Keratinocyte (primary cell): Measurements from ENCODE around the gene VWA7. TPM values are rescaled to one million over a fixed set of nuclear protein-coding genes. Genes with fewer than 3 reads are reported as not detected.
"Not testable (repeated sequence)": the region's sequence is repeated elsewhere in the genome, so short reads cannot be mapped to it uniquely, and the experiment has no call there.

Source experiments
- DNase-seq: peaks from one replicate; pipeline ENCODE4 v3.0.0-alpha.2; 2011; ENCODE audit warnings: low read depth, missing footprints, low spot score
- FAIRE-seq: peaks from 2 replicates; lab custom pipeline; 2011; peaks lifted over from hg19 to GRCh38; lab: Jason Lieb, UNC
- H2AFZ ChIP-seq: 2 replicates; pipeline ENCODE4 v1.6.0; 2012; ENCODE audit warnings: low read length, control low read depth, inconsistent platforms; ENCODE audit not compliant: control insufficient read depth
- H3K27ac ChIP-seq: 2 replicates; pipeline ENCODE4 v1.5.1; 2011; ENCODE audit warnings: low read length; ENCODE audit not compliant: control insufficient read depth, insufficient read depth
- H3K27me3 ChIP-seq: 3 replicates; pipeline ENCODE4 v1.6.0; 2011; ENCODE audit warnings: low read length; ENCODE audit not compliant: control insufficient read depth, insufficient read depth; ENCODE audit errors: extremely low read depth
- H3K36me3 ChIP-seq, 2 experiments: 2 replicates in 1 of 2; 3 replicates in 1 of 2; pipeline ENCODE4 v1.5.1; 2011; ENCODE audit warnings: low read length in 2 of 2, mild to moderate bottlenecking in 1 of 2; ENCODE audit not compliant: control insufficient read depth in 2 of 2, insufficient read depth in 2 of 2; ENCODE audit errors: extremely low read depth in 1 of 2
- H3K4me1 ChIP-seq: 3 replicates; pipeline ENCODE4 v1.5.1; 2011; ENCODE audit warnings: low read length; ENCODE audit not compliant: control insufficient read depth, insufficient read depth; ENCODE audit errors: extremely low read depth
- H3K4me2 ChIP-seq: 3 replicates; pipeline ENCODE4 v1.6.0; 2011; ENCODE audit warnings: low read depth, low read length; ENCODE audit not compliant: control insufficient read depth, insufficient read depth; ENCODE audit errors: extremely low read depth
- H3K4me3 ChIP-seq, 3 experiments: fragments of 200-600 bp in 1 of 3; sonication (generic) in 1 of 3; 2 replicates in 2 of 3; 3 replicates in 1 of 3; pipeline ENCODE4 v1.5.1; 2011 to 2016; ENCODE audit warnings: low read length in 3 of 3, mild to moderate bottlenecking in 3 of 3, control low read depth in 2 of 3, inconsistent platforms in 1 of 3, low read depth in 1 of 3, mixed read lengths in 1 of 3, mixed run types in 1 of 3, moderate library complexity in 1 of 3; ENCODE audit not compliant: control insufficient read depth in 2 of 3, insufficient read depth in 2 of 3; ENCODE audit errors: extremely low read depth in 1 of 3
- H3K79me2 ChIP-seq: 2 replicates; pipeline ENCODE4 v1.6.0; 2012; ENCODE audit warnings: low read length; ENCODE audit not compliant: control insufficient read depth, insufficient read depth
- H3K9ac ChIP-seq: 3 replicates; pipeline ENCODE4 v1.6.0; 2011; ENCODE audit warnings: low read length; ENCODE audit not compliant: control insufficient read depth, insufficient read depth; ENCODE audit errors: extremely low read depth
- H3K9me1 ChIP-seq: 3 replicates; pipeline ENCODE4 v1.6.0; 2011; ENCODE audit warnings: low read length; ENCODE audit not compliant: control insufficient read depth, insufficient read depth; ENCODE audit errors: extremely low read depth
- H3K9me3 ChIP-seq: 2 replicates; pipeline ENCODE4 v1.5.1; 2012; ENCODE audit warnings: low read depth, low read length; ENCODE audit not compliant: control insufficient read depth
- H4K20me1 ChIP-seq: 3 replicates; pipeline ENCODE4 v1.6.0; 2011; ENCODE audit warnings: low read length; ENCODE audit not compliant: control insufficient read depth, insufficient read depth; ENCODE audit errors: extremely low read depth
- EZH2 ChIP-seq: IDR thresholded peaks from one replicate; pipeline ENCODE4 v1.6.1; 2012; ENCODE audit warnings: inconsistent platforms, mild to moderate bottlenecking, low read length, moderate library complexity
- dilution Hi-C: fragments of 300-500 bp; cut with MboI; formaldehyde crosslinking; loops from one replicate; pipeline ENCODE4 v1.7.0; 2020; ENCODE audit warnings: low sequenced_read_pairs; ENCODE audit not compliant: extremely low pct_ligation_motif_present
- polyA plus RNA-seq, 5 experiments: library from polyadenylated mRNA; depleted of rRNA in 3 of 5; stranded (reverse) in 3 of 5; stranded (forward) in 1 of 5; unstranded in 1 of 5; fragments of >200 nt; gene quantifications; 1 replicate in 1 of 5; 2 replicates in 3 of 5; 3 replicates in 1 of 5; pipeline versions ENCODE4 v1.2.1 to v1.2.3, GENCODE V29; 2011 to 2012; ENCODE audit warnings: missing spikeins in 2 of 5, low read depth in 1 of 5, low replicate concordance in 1 of 5
- TF ChIP-seq, protein P1 (sequence below), 3 experiments: IDR thresholded peaks in 1 of 3; conservative IDR thresholded peaks in 1 of 3; optimal IDR thresholded peaks in 1 of 3; 2 replicates in 2 of 3; 3 replicates in 1 of 3; pipeline versions ENCODE3 to v1.5.1; 2011; ENCODE audit warnings: low read length in 3 of 3, mild to moderate bottlenecking in 3 of 3, moderate library complexity in 2 of 3, control low read depth in 1 of 3, inconsistent platforms in 1 of 3; ENCODE audit not compliant: insufficient read depth in 2 of 3; ENCODE audit errors: extremely low read depth in 1 of 3

Gene VWA7
- polyA plus RNA-seq, 1 donor (not counting 4 experiments of a cell fraction or from before 2014, with no cell fraction given) = 0.47 TPM

DNA sequence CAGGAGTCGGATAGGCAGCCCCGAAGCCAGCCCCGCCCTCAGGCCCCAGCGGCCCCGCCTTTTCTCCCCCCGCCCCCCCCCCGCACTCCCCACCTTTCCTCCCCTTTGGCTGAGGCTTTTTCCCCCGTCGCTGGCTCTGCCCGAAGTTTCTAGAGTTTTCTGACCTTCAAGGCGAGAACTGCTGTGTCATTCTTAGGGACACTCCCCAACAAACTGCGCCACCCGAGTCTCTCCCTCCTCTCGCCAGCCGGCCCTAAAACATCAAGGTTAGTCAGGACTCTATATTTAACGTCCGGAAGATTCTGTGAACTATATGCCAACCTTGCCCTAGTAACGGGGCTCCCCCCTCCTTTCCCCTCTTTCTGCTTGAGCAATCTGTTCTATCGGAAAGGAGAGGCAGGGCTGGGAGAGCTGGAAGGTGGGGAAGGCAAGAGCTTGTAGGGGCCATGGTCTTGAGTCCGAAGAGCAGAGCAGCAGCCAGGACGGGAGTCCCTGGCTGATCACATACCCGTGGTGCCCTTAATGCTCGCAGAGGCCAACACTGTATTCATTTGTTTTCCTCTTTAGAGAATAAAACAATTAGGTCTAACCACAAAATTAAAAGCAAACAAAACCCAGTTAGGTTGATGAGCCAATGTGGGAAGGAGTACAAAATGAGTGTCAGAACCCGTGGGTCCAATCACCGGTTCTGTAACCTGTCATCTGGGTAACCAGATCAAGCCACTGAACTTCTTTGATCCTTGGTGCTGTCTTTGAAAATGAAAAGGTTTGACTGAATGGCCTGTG lies 45.1 kb upstream of the VWA7 start:
- Histone ChIP-seq H3K9ac (peak overlapping the region; percentile 86), H3K9me1 (no peaks in the 10 kb centered on the region), H3K27ac (peak overlapping the region; percentile 96), H3K4me1 (peaks cover 54% of the 10 kb centered on the region), H3K79me2 (peaks cover 22% of the 10 kb centered on the region), H2AFZ (peak overlapping the region; percentile 41), H3K36me3 (no peaks in the 10 kb centered on the region), H3K4me2 (peak overlapping the region; percentile 73), H4K20me1 (no peaks in the 10 kb centered on the region), H3K4me3 (peak overlapping the region; percentile 42 to 80 (median 70)), H3K9me3 (no peaks in the 10 kb centered on the region), H3K27me3 (no peaks in the 10 kb centered on the region)
- dilution Hi-C loops = no loop called here
- TF ChIP-seq EZH2 = no peak
- TF ChIP-seq, protein P1, sequence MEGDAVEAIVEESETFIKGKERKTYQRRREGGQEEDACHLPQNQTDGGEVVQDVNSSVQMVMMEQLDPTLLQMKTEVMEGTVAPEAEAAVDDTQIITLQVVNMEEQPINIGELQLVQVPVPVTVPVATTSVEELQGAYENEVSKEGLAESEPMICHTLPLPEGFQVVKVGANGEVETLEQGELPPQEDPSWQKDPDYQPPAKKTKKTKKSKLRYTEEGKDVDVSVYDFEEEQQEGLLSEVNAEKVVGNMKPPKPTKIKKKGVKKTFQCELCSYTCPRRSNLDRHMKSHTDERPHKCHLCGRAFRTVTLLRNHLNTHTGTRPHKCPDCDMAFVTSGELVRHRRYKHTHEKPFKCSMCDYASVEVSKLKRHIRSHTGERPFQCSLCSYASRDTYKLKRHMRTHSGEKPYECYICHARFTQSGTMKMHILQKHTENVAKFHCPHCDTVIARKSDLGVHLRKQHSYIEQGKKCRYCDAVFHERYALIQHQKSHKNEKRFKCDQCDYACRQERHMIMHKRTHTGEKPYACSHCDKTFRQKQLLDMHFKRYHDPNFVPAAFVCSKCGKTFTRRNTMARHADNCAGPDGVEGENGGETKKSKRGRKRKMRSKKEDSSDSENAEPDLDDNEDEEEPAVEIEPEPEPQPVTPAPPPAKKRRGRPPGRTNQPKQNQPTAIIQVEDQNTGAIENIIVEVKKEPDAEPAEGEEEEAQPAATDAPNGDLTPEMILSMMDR (optimal IDR thresholded peaks at IDR 0.05 in 1 of 3, IDR thresholded peaks at IDR 0.05 in 1 of 3, conservative IDR thresholded peaks at IDR 0.05 in 1 of 3; ENCODE audit: extremely low read depth in 1 of 3, insufficient read depth in 2 of 3, low read length in 3 of 3) = no peak
- no peak for FAIRE-seq
- DNase-seq = no peak

DNA sequence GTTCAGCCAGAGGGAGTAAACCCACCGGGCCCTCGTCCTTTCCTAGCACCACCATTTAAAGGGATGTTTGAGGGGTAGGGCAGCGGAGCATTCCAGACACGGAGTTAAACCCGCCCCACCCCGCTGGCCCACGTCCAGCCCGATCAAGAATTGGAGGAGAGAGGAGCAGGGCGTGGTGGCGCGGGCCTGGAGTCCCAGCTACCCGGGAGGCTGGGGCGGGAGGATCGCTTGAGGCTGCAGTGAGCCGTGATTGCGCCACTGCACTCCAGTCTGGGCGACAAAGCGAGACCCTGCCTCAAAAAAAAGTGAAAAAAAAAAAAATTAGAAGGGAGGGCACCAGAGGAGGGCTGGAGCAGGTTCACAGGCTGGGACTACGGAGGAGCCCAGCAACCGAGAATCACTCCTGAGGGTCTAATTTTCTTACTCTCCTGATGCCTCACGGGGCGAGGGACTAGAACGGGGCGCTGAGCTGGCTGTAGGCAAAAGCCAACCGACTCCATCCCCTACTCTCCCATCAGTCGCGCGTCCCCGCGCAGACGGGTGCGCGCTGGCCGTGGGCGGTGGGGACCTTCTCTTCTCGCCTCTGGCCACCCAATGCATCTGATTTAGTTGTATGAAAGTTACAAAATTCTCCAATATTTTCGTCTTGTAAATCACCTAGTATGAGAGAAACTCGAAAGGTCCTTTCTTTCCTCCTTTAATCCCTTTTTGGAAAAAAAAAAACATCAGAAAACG lies 44.3 kb upstream of the VWA7 start:
- H3K9ac ChIP-seq = peak overlapping the region; percentile 86
- no peaks in the 10 kb centered on the region for H4K20me1 ChIP-seq
- dilution Hi-C loops = no loop called here
- H3K9me1 ChIP-seq = no peaks in the 10 kb centered on the region
- FAIRE-seq (no peak), DNase-seq (no peak)
- peak overlapping the region; percentile 42 to 80 (median 70) for H3K4me3 ChIP-seq
- H3K27me3 ChIP-seq = no peaks in the 10 kb centered on the region
- peaks cover 23% of the 10 kb centered on the region for H3K79me2 ChIP-seq
- no peak for TF ChIP-seq EZH2
- TF ChIP-seq, protein P1 (optimal IDR thresholded peaks at IDR 0.05 in 1 of 3, IDR thresholded peaks at IDR 0.05 in 1 of 3, conservative IDR thresholded peaks at IDR 0.05 in 1 of 3; ENCODE audit: extremely low read depth in 1 of 3, insufficient read depth in 2 of 3, low read length in 3 of 3) = no peak
- H3K4me1 ChIP-seq = peaks cover 50% of the 10 kb centered on the region
- no peaks in the 10 kb centered on the region for H3K36me3 ChIP-seq
- peak overlapping the region; percentile 73 for H3K4me2 ChIP-seq
- H3K9me3 ChIP-seq = no peaks in the 10 kb centered on the region
- H3K27ac ChIP-seq = peak overlapping the region; percentile 96
- H2AFZ ChIP-seq = peak overlapping the region; percentile 27

DNA sequence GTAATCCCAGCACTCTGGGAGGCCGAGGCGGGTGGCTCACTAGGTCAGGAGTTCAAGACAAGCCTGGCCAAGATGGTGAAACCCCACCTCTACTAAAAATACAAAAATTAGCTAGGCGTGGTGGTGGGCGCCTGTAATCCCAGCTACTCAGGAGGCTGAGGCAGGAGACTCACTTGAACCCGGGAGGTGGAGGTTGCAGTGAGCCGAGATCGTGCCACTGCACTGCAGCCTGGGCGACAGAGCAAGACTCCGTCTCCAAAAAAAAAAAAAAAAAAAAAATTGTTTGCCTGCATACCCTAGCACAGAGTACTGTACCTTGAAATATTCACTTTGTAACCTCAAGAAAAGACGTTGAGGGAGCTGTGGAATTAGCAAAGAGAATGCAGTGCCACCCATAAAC lies 43.3 kb upstream of the VWA7 start:
- H3K27me3 ChIP-seq, FAIRE-seq, H3K4me3 ChIP-seq, H3K9me3 ChIP-seq, H3K9ac ChIP-seq, H3K36me3 ChIP-seq, DNase-seq, H3K4me2 ChIP-seq, dilution Hi-C loops, H4K20me1 ChIP-seq, H2AFZ ChIP-seq, H3K9me1 ChIP-seq, H3K27ac ChIP-seq: not testable (repeated sequence)
- Histone ChIP-seq H3K4me1 (peaks cover 42% of the 10 kb centered on the region), H3K79me2 (peaks cover 26% of the 10 kb centered on the region)
